Activated CD8-positive, alpha-beta memory T cell treated with anti-CD3 and anti-CD28 coated beads for 4 hours (primary cell): ENCODE data around the gene MRC2.
A peak's percentile ranks its signal among the peaks of the same experiment; 100 is the strongest.

Experiments used
- DNase-seq, 2 donors: peaks; one replicate each; pipeline ENCODE4 v3.0.0-alpha.2; 2020; ENCODE audit warnings: low read depth in 2 of 2

The MRC2 gene

GRCh38 chr17:62631086-62631935 is 3.8 kb downstream of the MRC2 start:
- DNase-seq, result no peak

- no peak for DNase-seq
These were observed 4.8 kb downstream of the MRC2 start for GRCh38 chr17:62631936-62632924.

GRCh38 chr17:62637809-62638208 is 10.3 kb downstream of the MRC2 start:
- no peak for DNase-seq

GRCh38 chr17:62641153-62641552 is 13.7 kb downstream of the MRC2 start:
- no peak for DNase-seq

- no peak for DNase-seq
These were observed 14.5 kb downstream of the MRC2 start for GRCh38 chr17:62641951-62642350.

- DNase-seq, result no peak
These were observed 16.0 kb downstream of the MRC2 start for GRCh38 chr17:62643496-62643895.

GRCh38 chr17:62644487-62645173 is 17.2 kb downstream of the MRC2 start:
- no peak for DNase-seq

GRCh38 chr17:62648251-62648955 is 20.9 kb downstream of the MRC2 start:
- DNase-seq, result no peak

- DNase-seq, result no peak
These were observed 21.5 kb downstream of the MRC2 start for GRCh38 chr17:62648956-62649294.

- DNase-seq, result no peak
These were observed 22.1 kb downstream of the MRC2 start for GRCh38 chr17:62649570-62649969.

- no peak for DNase-seq
These were observed 23.1 kb downstream of the MRC2 start for GRCh38 chr17:62650587-62650986.

GRCh38 chr17:62652251-62653001 is 25.0 kb downstream of the MRC2 start:
- no peak for DNase-seq

- peak; percentile 59 to 69 for DNase-seq
These were observed 25.7 kb downstream of the MRC2 start for GRCh38 chr17:62653002-62653825.

GRCh38 chr17:62653826-62654761 is 26.6 kb downstream of the MRC2 start:
- DNase-seq, result no peak

GRCh38 chr17:62655656-62656055 is 28.2 kb downstream of the MRC2 start:
- no peak for DNase-seq

- DNase-seq, result no peak
These were observed 29.0 kb downstream of the MRC2 start for GRCh38 chr17:62656446-62656845.

- DNase-seq, result no peak
These were observed 29.7 kb downstream of the MRC2 start for GRCh38 chr17:62657145-62657665.

- no peak for DNase-seq
These were observed 30.2 kb downstream of the MRC2 start for GRCh38 chr17:62657690-62658089.
